Fibroblast of lung (primary cell): ENCODE data around the gene ALPK1. TPM values are rescaled to one million over a fixed set of nuclear protein-coding genes. Genes with fewer than 3 reads are reported as not detected.

Source experiments
- DNase-seq, 2 donors: peaks; one replicate each; pipeline versions ENCODE4 v3.0.0 to v3.0.0-alpha.2; 2010; ENCODE audit warnings: low read depth in 2 of 2
- H2AFZ ChIP-seq: 2 replicates; pipeline ENCODE4 v1.5.1; 2012; ENCODE audit warnings: low read length, control low read depth, inconsistent platforms
- H3K27ac ChIP-seq: 2 replicates; pipeline ENCODE4 v1.5.1; 2011; ENCODE audit warnings: low read length, control low read depth; ENCODE audit not compliant: insufficient read depth
- H3K27me3 ChIP-seq: 2 replicates; pipeline ENCODE4 v1.5.1; 2011; ENCODE audit warnings: mild to moderate bottlenecking, low read length; ENCODE audit not compliant: control insufficient read depth, insufficient read depth
- H3K36me3 ChIP-seq: 2 replicates; pipeline ENCODE4 v1.5.1; 2011; ENCODE audit warnings: low read length; ENCODE audit not compliant: control insufficient read depth, insufficient read depth
- H3K4me1 ChIP-seq: 2 replicates; pipeline ENCODE4 v1.5.1; 2011; ENCODE audit warnings: low read length; ENCODE audit not compliant: control insufficient read depth, insufficient read depth; ENCODE audit errors: extremely low read depth
- H3K4me2 ChIP-seq: 2 replicates; pipeline ENCODE4 v1.5.1; 2011; ENCODE audit warnings: low read length, control low read depth; ENCODE audit not compliant: insufficient read depth; ENCODE audit errors: extremely low read depth
- H3K4me3 ChIP-seq, 4 experiments: fragments of 200-600 bp in 1 of 4; sonication (generic) in 1 of 4; replicated peaks in 1 of 4; 2 replicates each; pipeline ENCODE4 v1.5.1; 2011 to 2016; ENCODE audit warnings: low read length in 4 of 4, low read depth in 3 of 4, mild to moderate bottlenecking in 3 of 4, control low read depth in 2 of 4, inconsistent platforms in 1 of 4, mixed read lengths in 1 of 4; ENCODE audit not compliant: insufficient read depth in 1 of 4; ENCODE audit errors: control extremely low read depth in 1 of 4
- H3K79me2 ChIP-seq: 2 replicates; pipeline ENCODE4 v1.5.1; 2012; ENCODE audit warnings: mild to moderate bottlenecking, low read length, inconsistent platforms; ENCODE audit not compliant: control insufficient read depth, insufficient read depth
- H3K9ac ChIP-seq: 2 replicates; pipeline ENCODE4 v1.5.1; 2011; ENCODE audit warnings: mild to moderate bottlenecking, low read length, control low read depth; ENCODE audit not compliant: insufficient read depth
- H3K9me3 ChIP-seq: 2 replicates; pipeline ENCODE4 v1.5.1; 2012; ENCODE audit warnings: low read depth, low read length; ENCODE audit not compliant: control insufficient read depth, insufficient read depth
- H4K20me1 ChIP-seq: 2 replicates; pipeline ENCODE4 v1.5.1; 2011; ENCODE audit warnings: low read length; ENCODE audit not compliant: control insufficient read depth, insufficient read depth; ENCODE audit errors: extremely low read depth
- CTCF ChIP-seq, 2 donors: IDR thresholded peaks in 1 of 2; conservative IDR thresholded peaks in 1 of 2; 1 replicate in 1 of 2; 2 replicates in 1 of 2; pipeline ENCODE4 v1.5.1; 2011 to 2012; ENCODE audit warnings: low read length in 2 of 2, control low read depth in 1 of 2, inconsistent platforms in 1 of 2, low read depth in 1 of 2, mild to moderate bottlenecking in 1 of 2
- EZH2 ChIP-seq: IDR thresholded peaks from 2 replicates; pipeline ENCODE4 v1.5.1; 2012; ENCODE audit warnings: low read length, control low read depth, mild to moderate bottlenecking; ENCODE audit errors: missing control alignments
- polyA plus RNA-seq, 2 donors: library from polyadenylated mRNA; depleted of rRNA in 1 of 2; stranded (reverse) in 1 of 2; unstranded in 1 of 2; fragments of >200 nt; gene quantifications; 2 replicates each; pipeline ENCODE4 v1.2.1, GENCODE V29; 2011 to 2012; ENCODE audit warnings: missing spikeins in 1 of 2
- total RNA-seq: library from RNA; depleted of rRNA; stranded (reverse); fragments of >200 nt; gene quantifications from 2 replicates; pipeline ENCODE4 v1.2.1, GENCODE V29; 2014

Gene ALPK1
- total and polyA plus RNA-seq, 2 donors (not counting 1 experiment from before 2014, with no cell fraction given): 9.3 to 50.2 TPM

DNA sequence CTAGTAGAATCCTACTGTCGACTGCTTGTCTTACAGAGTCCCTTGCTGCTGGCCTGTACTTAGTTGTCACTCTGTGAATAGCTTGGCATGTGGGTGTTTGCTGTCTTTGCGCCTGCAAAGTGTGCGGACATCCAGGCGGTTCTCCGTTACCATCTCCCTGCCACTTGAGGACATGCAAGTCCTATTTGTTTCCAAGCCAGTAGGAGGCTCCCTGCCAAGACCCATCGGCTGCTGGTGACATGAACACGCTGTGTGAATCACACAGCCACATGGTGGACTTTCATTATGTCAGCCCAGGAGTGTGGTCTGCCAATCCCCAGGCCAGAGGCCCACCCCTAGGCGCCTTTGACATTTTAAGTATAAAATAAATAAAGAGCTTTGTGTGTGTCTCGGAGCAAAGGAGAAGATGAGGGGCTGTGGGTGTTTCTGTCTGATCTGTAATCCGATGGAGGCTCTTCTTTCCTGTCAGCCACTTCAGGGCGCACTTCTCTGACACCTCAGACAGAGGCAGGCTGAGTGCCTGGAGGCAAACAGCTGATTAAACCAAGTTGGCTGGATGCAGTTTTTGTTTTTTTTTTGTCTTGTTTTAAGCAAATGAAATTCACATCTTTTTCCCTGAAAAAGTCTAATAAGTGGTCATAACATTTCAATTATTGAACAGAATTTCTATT lies 51.5 kb downstream of the ALPK1 start:
- Histone ChIP-seq H3K4me3 (peak overlapping the region in 1 of 4 experiments; percentile 9), H3K27ac (no peak overlapping the region)

GRCh38 chr4:112352736-112353135 lies 55.6 kb downstream of the ALPK1 start:
- no peak for DNase-seq
- Histone ChIP-seq H3K4me1 (no peaks in the 10 kb centered on the region), H3K36me3 (no peaks in the 10 kb centered on the region), H3K27ac (no peak overlapping the region), H2AFZ (no peak overlapping the region), H4K20me1 (no peaks in the 10 kb centered on the region), H3K9ac (no peak overlapping the region), H3K27me3 (no peaks in the 10 kb centered on the region), H3K9me3 (no peaks in the 10 kb centered on the region), H3K79me2 (no peaks in the 10 kb centered on the region), H3K4me2 (no peak overlapping the region), H3K4me3 (no peak overlapping the region)
- TF ChIP-seq CTCF (conservative IDR thresholded peaks at IDR 0.05 in 1 of 2, IDR thresholded peaks at IDR 0.05 in 1 of 2; ENCODE audit: low read depth in 1 of 2, low read length in 2 of 2) (no peak), EZH2 (no peak)

More for the DNA sequence above, 51.5 kb downstream of the ALPK1 start:
- Histone ChIP-seq H3K4me2 (peak overlapping the region; percentile 10), H3K4me1 (no peaks in the 10 kb centered on the region), H3K36me3 (no peaks in the 10 kb centered on the region), H2AFZ (no peak overlapping the region), H3K9ac (no peak overlapping the region), H4K20me1 (no peaks in the 10 kb centered on the region), H3K9me3 (no peaks in the 10 kb centered on the region), H3K79me2 (no peaks in the 10 kb centered on the region), H3K27me3 (no peaks in the 10 kb centered on the region)
- peak; percentile 67 to 89 for DNase-seq
- TF ChIP-seq CTCF (conservative IDR thresholded peaks at IDR 0.05 in 1 of 2, IDR thresholded peaks at IDR 0.05 in 1 of 2; ENCODE audit: low read depth in 1 of 2, low read length in 2 of 2) (peak; percentile 26 to 36), EZH2 (no peak)

- Histone ChIP-seq H3K79me2 (no peaks in the 10 kb centered on the region), H3K27me3 (no peaks in the 10 kb centered on the region), H3K36me3 (no peaks in the 10 kb centered on the region), H4K20me1 (no peaks in the 10 kb centered on the region), H3K9me3 (no peaks in the 10 kb centered on the region), H3K4me1 (no peaks in the 10 kb centered on the region), H3K4me2 (no peak overlapping the region), H3K4me3 (no peak overlapping the region), H3K9ac (no peak overlapping the region), H3K27ac (no peak overlapping the region), H2AFZ (no peak overlapping the region)
- TF ChIP-seq CTCF (conservative IDR thresholded peaks at IDR 0.05 in 1 of 2, IDR thresholded peaks at IDR 0.05 in 1 of 2; ENCODE audit: low read depth in 1 of 2, low read length in 2 of 2): no peak
- TF ChIP-seq EZH2: no peak
- no peak for DNase-seq
Observed at GRCh38 chr4:112355662-112356061, 58.5 kb downstream of the ALPK1 start.
